Prostate gland (tissue), 2 donors: ENCODE measurements around the gene OR52I2. TPM values are rescaled to one million over a fixed set of nuclear protein-coding genes. Genes with fewer than 3 reads are reported as not detected.

Source experiments
- DNase-seq: peaks from one replicate; pipeline ENCODE4 v3.0.0-alpha.2; 2019; ENCODE audit warnings: low spot score
- H3K27ac ChIP-seq, 2 donors: fragments of 200-600 bp; sonication (generic); 2 replicates each; pipeline ENCODE4 v1.5.1; 2017 to 2019
- H3K27me3 ChIP-seq: fragments of 200-600 bp; sonication (generic); replicated peaks from 2 replicates; pipeline ENCODE4 v1.5.1; 2019; ENCODE audit not compliant: insufficient read depth
- H3K36me3 ChIP-seq, 2 donors: fragments of 200-600 bp; sonication (generic); 1 replicate in 1 of 2; 2 replicates in 1 of 2; pipeline versions ENCODE4 v1.5.1 to v1.8.1; 2017 to 2019
- H3K4me1 ChIP-seq: fragments of 200-600 bp; sonication (generic); replicated peaks from 2 replicates; pipeline ENCODE4 v1.5.1; 2019
- H3K4me3 ChIP-seq, 2 donors: fragments of 200-600 bp; sonication (generic); 2 replicates each; pipeline ENCODE4 v1.5.1; 2017 to 2019
- H3K9me3 ChIP-seq: fragments of 200-600 bp; sonication (generic); 2 replicates; pipeline ENCODE4 v1.5.1; 2017
- POLR2A ChIP-seq: fragments of 450-650 bp; IDR thresholded peaks from one replicate; pipeline ENCODE4 v1.6.1; 2016; ENCODE audit warnings: antibody characterized with exemption, mild to moderate bottlenecking
- POLR2AphosphoS5 ChIP-seq: sonication (generic); formaldehyde crosslinking; IDR thresholded peaks from one replicate; pipeline ENCODE4 v1.6.1; 2017; ENCODE audit warnings: antibody characterized with exemption
- WGBS: methylation state at CpG from one replicate; pipeline ENCODE4 v1.1.5; 2018; 5-methylcytosine and 5-hydroxymethylcytosine counted together
- intact Hi-C: fragments of 100-400 bp; cut with DNase I; formaldehyde crosslinking; loops from one replicate; pipeline ENCODE4 v1.14.2; 2022
- total RNA-seq, 2 donors: library from RNA; depleted of rRNA; stranded (reverse); fragments of >200 nt; gene quantifications; one replicate each; pipeline ENCODE4 v1.1.0, GENCODE V29; 2016
- TF ChIP-seq, protein P1 (sequence below), 4 experiments: fragments of 200-600 bp in 2 of 4; fragments of 450-650 bp in 2 of 4; sonication (generic) in 2 of 4; IDR thresholded peaks; 1 replicate in 3 of 4; 2 replicates in 1 of 4; pipeline ENCODE4 v1.5.1; 2016 to 2019; ENCODE audit warnings: antibody characterized with exemption in 4 of 4, mild to moderate bottlenecking in 2 of 4, moderate library complexity in 2 of 4

The OR52I2 gene
- total RNA-seq, 2 donors from 2014 or later = not detected

DNA sequence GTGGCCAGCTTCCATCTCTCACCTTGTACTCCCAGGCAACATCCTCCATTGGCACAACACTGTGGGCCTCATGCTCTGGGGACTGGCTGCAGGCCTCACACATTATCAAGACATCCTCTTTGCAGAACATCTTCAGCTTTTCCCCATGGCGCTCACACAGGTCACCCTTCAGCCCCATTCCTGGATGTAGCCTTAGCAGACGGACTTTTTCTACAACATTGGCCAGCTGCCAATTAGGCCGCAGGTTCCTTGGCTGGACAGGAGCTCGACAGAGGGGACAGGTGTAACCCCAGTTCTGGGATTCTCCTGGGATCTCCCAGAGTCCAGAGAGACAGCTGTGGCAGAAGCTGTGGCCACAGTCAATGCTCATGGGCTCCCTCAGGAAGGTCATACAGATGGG lies 23.5 kb downstream of the OR52I2 start:
- no peak overlapping the region for H3K27ac ChIP-seq
- intact Hi-C loops = loop anchor here (10.0 kb wide), 1 partner anchor 420 kb away; no protein-coding TSS in a partner anchor
- TF ChIP-seq, protein P1, sequence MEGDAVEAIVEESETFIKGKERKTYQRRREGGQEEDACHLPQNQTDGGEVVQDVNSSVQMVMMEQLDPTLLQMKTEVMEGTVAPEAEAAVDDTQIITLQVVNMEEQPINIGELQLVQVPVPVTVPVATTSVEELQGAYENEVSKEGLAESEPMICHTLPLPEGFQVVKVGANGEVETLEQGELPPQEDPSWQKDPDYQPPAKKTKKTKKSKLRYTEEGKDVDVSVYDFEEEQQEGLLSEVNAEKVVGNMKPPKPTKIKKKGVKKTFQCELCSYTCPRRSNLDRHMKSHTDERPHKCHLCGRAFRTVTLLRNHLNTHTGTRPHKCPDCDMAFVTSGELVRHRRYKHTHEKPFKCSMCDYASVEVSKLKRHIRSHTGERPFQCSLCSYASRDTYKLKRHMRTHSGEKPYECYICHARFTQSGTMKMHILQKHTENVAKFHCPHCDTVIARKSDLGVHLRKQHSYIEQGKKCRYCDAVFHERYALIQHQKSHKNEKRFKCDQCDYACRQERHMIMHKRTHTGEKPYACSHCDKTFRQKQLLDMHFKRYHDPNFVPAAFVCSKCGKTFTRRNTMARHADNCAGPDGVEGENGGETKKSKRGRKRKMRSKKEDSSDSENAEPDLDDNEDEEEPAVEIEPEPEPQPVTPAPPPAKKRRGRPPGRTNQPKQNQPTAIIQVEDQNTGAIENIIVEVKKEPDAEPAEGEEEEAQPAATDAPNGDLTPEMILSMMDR (IDR thresholded peaks at IDR 0.05) = no peak
- no peak for TF ChIP-seq POLR2A
- DNase-seq = no peak
- H3K9me3 ChIP-seq = no peaks in the 10 kb centered on the region
- no peak overlapping the region for H3K4me3 ChIP-seq
- H3K4me1 ChIP-seq = no peaks in the 10 kb centered on the region
- WGBS = 93% methylated on average over 4 of the region's 4 CpGs
- H3K27me3 ChIP-seq = no peaks in the 10 kb centered on the region
- H3K36me3 ChIP-seq = peaks cover 4 to 12% of the 10 kb centered on the region in 2 donors

- Histone ChIP-seq H3K4me3 (peak overlapping the region in 1 of 2 donors; percentile 68), H3K9me3 (no peaks in the 10 kb centered on the region), H3K27me3 (no peaks in the 10 kb centered on the region), H3K27ac (peak overlapping the region; percentile 3 to 84), H3K4me1 (no peaks in the 10 kb centered on the region), H3K36me3 (peaks cover 3 to 4% of the 10 kb centered on the region in 2 donors)
- intact Hi-C loops = loop anchor here (10.0 kb wide), 1 partner anchor 422 kb away; no protein-coding TSS in a partner anchor
- 27% methylated on average over 1 of the region's 1 CpG for WGBS
- DNase-seq = peak; percentile 58
- TF ChIP-seq POLR2A = no peak
- peak; percentile 30 for TF ChIP-seq POLR2AphosphoS5
- TF ChIP-seq, protein P1 (IDR thresholded peaks at IDR 0.05) = no peak
Measured at GRCh38 chr11:4606231-4607015, 24.9 kb downstream of the OR52I2 start.

GRCh38 chr11:4607096-4607495 lies 25.6 kb downstream of the OR52I2 start:
- intact Hi-C loops = loop anchor here (10.0 kb wide), 1 partner anchor 422 kb away; no protein-coding TSS in a partner anchor
- H3K36me3 ChIP-seq = peaks cover 0 to 4% of the 10 kb centered on the region in 2 donors
- H3K27ac ChIP-seq = peak overlapping the region; percentile 83 to 84
- 16% methylated on average over 6 of the region's 6 CpGs for WGBS
- peak overlapping the region; percentile 52 to 68 for H3K4me3 ChIP-seq
- no peaks in the 10 kb centered on the region for H3K4me1 ChIP-seq
- H3K9me3 ChIP-seq = no peaks in the 10 kb centered on the region
- DNase-seq = no peak
- H3K27me3 ChIP-seq = no peaks in the 10 kb centered on the region
- TF ChIP-seq, protein P1 (IDR thresholded peaks at IDR 0.05) = no peak
- TF ChIP-seq POLR2AphosphoS5 = no peak
- TF ChIP-seq POLR2A = no peak

- H3K36me3 ChIP-seq = peaks cover 0 to 1% of the 10 kb centered on the region in 2 donors
- intact Hi-C loops = loop anchor here (10.0 kb wide), 1 partner anchor 423 kb away; no protein-coding TSS in a partner anchor
- TF ChIP-seq, protein P1 (IDR thresholded peaks at IDR 0.05) = peak in 2 of 4 experiments; percentile 6 to 13
- TF ChIP-seq POLR2A (peak; percentile 78), POLR2AphosphoS5 (peak; percentile 86)
- peak within 1 kb of the TSS; percentile 52 to 68 for H3K4me3 ChIP-seq
- H3K9me3 ChIP-seq = no peaks in the 10 kb centered on the region
- WGBS = 5% methylated on average over 30 of the region's 43 CpGs
- H3K4me1 ChIP-seq = no peaks in the 10 kb centered on the region
- H3K27me3 ChIP-seq = no peaks in the 10 kb centered on the region
- peak; percentile 94 for DNase-seq
- peak within 1 kb of the TSS; percentile 83 to 84 for H3K27ac ChIP-seq
Measured at GRCh38 chr11:4607781-4608666, 26.5 kb downstream of the OR52I2 start, which contains the start of gene TRIM68. TRIM68 (minus strand) TSS chr11:4608231; CDS start chr11:4605504, 2,727 bp downstream.
